ENCODE measurements around the gene CPT1C.

- TF ChIP-seq, protein P1, sequence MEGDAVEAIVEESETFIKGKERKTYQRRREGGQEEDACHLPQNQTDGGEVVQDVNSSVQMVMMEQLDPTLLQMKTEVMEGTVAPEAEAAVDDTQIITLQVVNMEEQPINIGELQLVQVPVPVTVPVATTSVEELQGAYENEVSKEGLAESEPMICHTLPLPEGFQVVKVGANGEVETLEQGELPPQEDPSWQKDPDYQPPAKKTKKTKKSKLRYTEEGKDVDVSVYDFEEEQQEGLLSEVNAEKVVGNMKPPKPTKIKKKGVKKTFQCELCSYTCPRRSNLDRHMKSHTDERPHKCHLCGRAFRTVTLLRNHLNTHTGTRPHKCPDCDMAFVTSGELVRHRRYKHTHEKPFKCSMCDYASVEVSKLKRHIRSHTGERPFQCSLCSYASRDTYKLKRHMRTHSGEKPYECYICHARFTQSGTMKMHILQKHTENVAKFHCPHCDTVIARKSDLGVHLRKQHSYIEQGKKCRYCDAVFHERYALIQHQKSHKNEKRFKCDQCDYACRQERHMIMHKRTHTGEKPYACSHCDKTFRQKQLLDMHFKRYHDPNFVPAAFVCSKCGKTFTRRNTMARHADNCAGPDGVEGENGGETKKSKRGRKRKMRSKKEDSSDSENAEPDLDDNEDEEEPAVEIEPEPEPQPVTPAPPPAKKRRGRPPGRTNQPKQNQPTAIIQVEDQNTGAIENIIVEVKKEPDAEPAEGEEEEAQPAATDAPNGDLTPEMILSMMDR (IDR thresholded peaks at IDR 0.05) = no peak
- TF ChIP-seq ESRRA (IDR thresholded peaks at IDR 0.05; ENCODE audit: borderline replicate concordance, low read length) = no peak
- no peak for TF ChIP-seq E2F6 (IDR thresholded peaks at IDR 0.05; ENCODE audit: borderline replicate concordance, low read depth)
- no peak for TF ChIP-seq CHD2 (IDR thresholded peaks at IDR 0.05; ENCODE audit: low read length, partially characterized antibody)
These were observed 70.9 kb downstream of the CPT1C start for GRCh38 chr19:49761625-49762311.
